HCT116 (cell line): ENCODE measurements around the gene CRISPLD2.

ENCODE experiments used
- CTCF ChIP-seq, 3 experiments: fragments of 200-600 bp in 1 of 3; sonication (generic) in 1 of 3; IDR thresholded peaks in 2 of 3; conservative IDR thresholded peaks in 1 of 3; 2 replicates each; pipeline ENCODE4 v1.5.1; 2012 to 2017; ENCODE audit warnings: low read depth in 2 of 3, low read length in 2 of 3, antibody characterized with exemption in 1 of 3, borderline replicate concordance in 1 of 3, control low read depth in 1 of 3, mild to moderate bottlenecking in 1 of 3, mixed read lengths in 1 of 3, mixed run types in 1 of 3, moderate library complexity in 1 of 3; ENCODE audit not compliant: insufficient read depth in 1 of 3
- EZH2phosphoT487 ChIP-seq: fragments of 200-600 bp; IDR thresholded peaks from 2 replicates; pipeline ENCODE4 v1.6.1; 2018; ENCODE audit warnings: antibody characterized with exemption, borderline replicate concordance
- FOSL1 ChIP-seq: IDR thresholded peaks from 2 replicates; pipeline ENCODE4 v1.6.1; 2012; ENCODE audit warnings: low read depth
- POLR2A ChIP-seq: IDR thresholded peaks from 2 replicates; pipeline ENCODE4 v1.7.0; 2011; ENCODE audit warnings: borderline replicate concordance; ENCODE audit not compliant: insufficient read depth, insufficient read length; ENCODE audit errors: extremely low read depth
- POLR2AphosphoS5 ChIP-seq: IDR thresholded peaks from 2 replicates; pipeline ENCODE4 v1.6.1; 2011; ENCODE audit warnings: mild to moderate bottlenecking, low read depth, low read length, moderate library complexity
- RAD21 ChIP-seq: IDR thresholded peaks from 2 replicates; pipeline ENCODE4 v1.6.1; 2012; ENCODE audit warnings: low read depth, mild to moderate bottlenecking
- SIN3A ChIP-seq: IDR thresholded peaks from 2 replicates; pipeline ENCODE4 v1.6.1; 2012; ENCODE audit warnings: low read depth
- SRF ChIP-seq: IDR thresholded peaks from 2 replicates; pipeline ENCODE4 v1.6.1; 2012; ENCODE audit warnings: low read depth

GRCh38 chr16:84876873-84877606 lies 57.3 kb downstream of the CRISPLD2 start:
- TF ChIP-seq CTCF (IDR thresholded peaks at IDR 0.05 in 2 of 3, conservative IDR thresholded peaks at IDR 0.05 in 1 of 3; ENCODE audit: borderline replicate concordance in 1 of 3, insufficient read depth in 1 of 3, low read depth in 2 of 3, low read length in 2 of 3) = no peak
- TF ChIP-seq EZH2phosphoT487 = no peak
- TF ChIP-seq POLR2A = no peak
- no peak for TF ChIP-seq SRF
- TF ChIP-seq POLR2AphosphoS5 = no peak
- TF ChIP-seq SIN3A = no peak
- no peak for TF ChIP-seq RAD21
- TF ChIP-seq FOSL1 = no peak
